C4-2B (cell line): ENCODE data around the gene KCNK6.

Experiments
- ZFX ChIP-seq: fragments of 450-650 bp; IDR thresholded peaks from 2 replicates; pipeline ENCODE4 v1.6.1; 2017
- TF ChIP-seq, protein P1 (sequence below): fragments of 450-650 bp; conservative IDR thresholded peaks from 2 replicates; pipeline ENCODE4 v1.5.1; 2017; ENCODE audit warnings: mild to moderate bottlenecking

GRCh38 chr19:38324431-38324830 lies 4.8 kb downstream of the KCNK6 start:
- TF ChIP-seq, protein P1, sequence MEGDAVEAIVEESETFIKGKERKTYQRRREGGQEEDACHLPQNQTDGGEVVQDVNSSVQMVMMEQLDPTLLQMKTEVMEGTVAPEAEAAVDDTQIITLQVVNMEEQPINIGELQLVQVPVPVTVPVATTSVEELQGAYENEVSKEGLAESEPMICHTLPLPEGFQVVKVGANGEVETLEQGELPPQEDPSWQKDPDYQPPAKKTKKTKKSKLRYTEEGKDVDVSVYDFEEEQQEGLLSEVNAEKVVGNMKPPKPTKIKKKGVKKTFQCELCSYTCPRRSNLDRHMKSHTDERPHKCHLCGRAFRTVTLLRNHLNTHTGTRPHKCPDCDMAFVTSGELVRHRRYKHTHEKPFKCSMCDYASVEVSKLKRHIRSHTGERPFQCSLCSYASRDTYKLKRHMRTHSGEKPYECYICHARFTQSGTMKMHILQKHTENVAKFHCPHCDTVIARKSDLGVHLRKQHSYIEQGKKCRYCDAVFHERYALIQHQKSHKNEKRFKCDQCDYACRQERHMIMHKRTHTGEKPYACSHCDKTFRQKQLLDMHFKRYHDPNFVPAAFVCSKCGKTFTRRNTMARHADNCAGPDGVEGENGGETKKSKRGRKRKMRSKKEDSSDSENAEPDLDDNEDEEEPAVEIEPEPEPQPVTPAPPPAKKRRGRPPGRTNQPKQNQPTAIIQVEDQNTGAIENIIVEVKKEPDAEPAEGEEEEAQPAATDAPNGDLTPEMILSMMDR = no peak
- no peak for TF ChIP-seq ZFX
